Measurements from ENCODE around the gene SARNP.

- TF ChIP-seq EZH2phosphoT487 (IDR thresholded peaks at IDR 0.05; ENCODE audit: borderline replicate concordance, low read depth, low read length) (no peak), CTCF (conservative IDR thresholded peaks at IDR 0.05; ENCODE audit: low read length) (no peak)
Measured at GRCh38 chr12:55726971-55727370, 90.6 kb downstream of the SARNP start.
